ENCODE data around the gene HJV.

The HJV gene

GRCh38 chr1:146020058-146021049, 1.2 kb downstream of the HJV start:
- Histone ChIP-seq H3K4me3 (ENCODE audit: extremely low read depth, insufficient read depth, low read length, poor library complexity, severe bottlenecking) (no peak overlapping the region), H3K4me1 (ENCODE audit: control insufficient read depth, insufficient read depth, low read length, poor library complexity, severe bottlenecking) (peaks cover 14% of the 10 kb centered on the region), H3K27ac (ENCODE audit: low read depth, low read length, severe bottlenecking) (no peak overlapping the region), H3K36me3 (ENCODE audit: control insufficient read depth, insufficient read depth, low read length) (no peaks in the 10 kb centered on the region), H3K9me3 (ENCODE audit: control insufficient read depth, low read length) (no peaks in the 10 kb centered on the region)
- 100% methylated on average over 2 of the region's 4 CpGs for WGBS, 2 experiments (ENCODE audit: insufficient coverage in 2 of 2)

- H3K9me3 ChIP-seq (ENCODE audit: control insufficient read depth, low read length): no peaks in the 10 kb centered on the region
- H3K36me3 ChIP-seq (ENCODE audit: control insufficient read depth, insufficient read depth, low read length): no peaks in the 10 kb centered on the region
- no peak overlapping the region for H3K4me3 ChIP-seq (ENCODE audit: extremely low read depth, insufficient read depth, low read length, poor library complexity, severe bottlenecking)
- 38 to 58% methylated on average over 18 to 30 of the region's 43 CpGs for WGBS, 2 experiments (ENCODE audit: insufficient coverage in 2 of 2)
- H3K4me1 ChIP-seq (ENCODE audit: control insufficient read depth, insufficient read depth, low read length, poor library complexity, severe bottlenecking): peaks cover 11% of the 10 kb centered on the region
- no peak overlapping the region for H3K27ac ChIP-seq (ENCODE audit: low read depth, low read length, severe bottlenecking)
These were observed 2.1 kb downstream of the HJV start for GRCh38 chr1:146019231-146020057.

- no peaks in the 10 kb centered on the region for H3K36me3 ChIP-seq (ENCODE audit: control insufficient read depth, insufficient read depth, low read length)
- H3K9me3 ChIP-seq (ENCODE audit: control insufficient read depth, low read length): no peaks in the 10 kb centered on the region
- peaks cover 10% of the 10 kb centered on the region for H3K4me1 ChIP-seq (ENCODE audit: control insufficient read depth, insufficient read depth, low read length, poor library complexity, severe bottlenecking)
- WGBS, 2 experiments (ENCODE audit: insufficient coverage in 2 of 2): 90% methylated on average over 1 of the region's 1 CpG
- no peak overlapping the region for H3K27ac ChIP-seq (ENCODE audit: low read depth, low read length, severe bottlenecking)
- no peak overlapping the region for H3K4me3 ChIP-seq (ENCODE audit: extremely low read depth, insufficient read depth, low read length, poor library complexity, severe bottlenecking)
These were observed 4.6 kb downstream of the HJV start for GRCh38 chr1:146016891-146017290.

GRCh38 chr1:146013559-146013922, 8.0 kb downstream of the HJV start:
- no peak overlapping the region for H3K4me3 ChIP-seq (ENCODE audit: extremely low read depth, insufficient read depth, low read length, poor library complexity, severe bottlenecking)
- H3K9me3 ChIP-seq (ENCODE audit: control insufficient read depth, low read length): no peaks in the 10 kb centered on the region
- H3K4me1 ChIP-seq (ENCODE audit: control insufficient read depth, insufficient read depth, low read length, poor library complexity, severe bottlenecking): no peaks in the 10 kb centered on the region
- no peaks in the 10 kb centered on the region for H3K36me3 ChIP-seq (ENCODE audit: control insufficient read depth, insufficient read depth, low read length)
- no peak overlapping the region for H3K27ac ChIP-seq (ENCODE audit: low read depth, low read length, severe bottlenecking)
- WGBS, 2 experiments (ENCODE audit: insufficient coverage in 2 of 2): 90 to 93% methylated on average over 5 to 6 of the region's 6 CpGs

- Histone ChIP-seq H3K27ac (ENCODE audit: low read depth, low read length, severe bottlenecking) (no peak overlapping the region), H3K9me3 (ENCODE audit: control insufficient read depth, low read length) (no peaks in the 10 kb centered on the region), H3K4me3 (ENCODE audit: extremely low read depth, insufficient read depth, low read length, poor library complexity, severe bottlenecking) (no peak overlapping the region), H3K36me3 (ENCODE audit: control insufficient read depth, insufficient read depth, low read length) (no peaks in the 10 kb centered on the region), H3K4me1 (ENCODE audit: control insufficient read depth, insufficient read depth, low read length, poor library complexity, severe bottlenecking) (no peaks in the 10 kb centered on the region)
- WGBS, 2 experiments (ENCODE audit: insufficient coverage in 2 of 2): 33% methylated on average over 1 of the region's 4 CpGs; no CpG with 5 or more reads in 1 of the 2 experiments
These were observed 8.6 kb downstream of the HJV start for GRCh38 chr1:146012703-146013558.

- Histone ChIP-seq H3K27ac (ENCODE audit: low read depth, low read length, severe bottlenecking) (no peak overlapping the region), H3K4me3 (ENCODE audit: extremely low read depth, insufficient read depth, low read length, poor library complexity, severe bottlenecking) (no peak overlapping the region), H3K36me3 (ENCODE audit: control insufficient read depth, insufficient read depth, low read length) (no peaks in the 10 kb centered on the region), H3K9me3 (ENCODE audit: control insufficient read depth, low read length) (no peaks in the 10 kb centered on the region), H3K4me1 (ENCODE audit: control insufficient read depth, insufficient read depth, low read length, poor library complexity, severe bottlenecking) (peaks cover 4% of the 10 kb centered on the region)
- WGBS, 2 experiments (ENCODE audit: insufficient coverage in 2 of 2): 88 to 92% methylated on average over 8 of the region's 8 CpGs
These were observed 11.3 kb downstream of the HJV start for GRCh38 chr1:146010126-146010738.

GRCh38 chr1:146007489-146008133, 13.9 kb downstream of the HJV start:
- WGBS, 2 experiments (ENCODE audit: insufficient coverage in 2 of 2): 78 to 93% methylated on average over 2 to 3 of the region's 8 CpGs
- Histone ChIP-seq H3K4me3 (ENCODE audit: extremely low read depth, insufficient read depth, low read length, poor library complexity, severe bottlenecking) (no peak overlapping the region), H3K27ac (ENCODE audit: low read depth, low read length, severe bottlenecking) (no peak overlapping the region), H3K4me1 (ENCODE audit: control insufficient read depth, insufficient read depth, low read length, poor library complexity, severe bottlenecking) (peaks cover 4% of the 10 kb centered on the region), H3K9me3 (ENCODE audit: control insufficient read depth, low read length) (no peaks in the 10 kb centered on the region), H3K36me3 (ENCODE audit: control insufficient read depth, insufficient read depth, low read length) (no peaks in the 10 kb centered on the region)

GRCh38 chr1:146001709-146002108, 19.8 kb downstream of the HJV start:
- Histone ChIP-seq H3K9me3 (ENCODE audit: control insufficient read depth, low read length) (no peaks in the 10 kb centered on the region), H3K4me1 (ENCODE audit: control insufficient read depth, insufficient read depth, low read length, poor library complexity, severe bottlenecking) (peaks cover 12% of the 10 kb centered on the region), H3K36me3 (ENCODE audit: control insufficient read depth, insufficient read depth, low read length) (no peaks in the 10 kb centered on the region), H3K4me3 (ENCODE audit: extremely low read depth, insufficient read depth, low read length, poor library complexity, severe bottlenecking) (no peak overlapping the region), H3K27ac (ENCODE audit: low read depth, low read length, severe bottlenecking) (no peak overlapping the region)
- 100% methylated on average over 1 of the region's 2 CpGs; no CpG with 5 or more reads in 1 of the 2 experiments for WGBS, 2 experiments (ENCODE audit: insufficient coverage in 2 of 2)

GRCh38 chr1:145999321-146000024, 22.1 kb downstream of the HJV start:
- H3K27ac ChIP-seq (ENCODE audit: low read depth, low read length, severe bottlenecking): no peak overlapping the region
- peaks cover 12% of the 10 kb centered on the region for H3K36me3 ChIP-seq (ENCODE audit: control insufficient read depth, insufficient read depth, low read length)
- H3K9me3 ChIP-seq (ENCODE audit: control insufficient read depth, low read length): no peaks in the 10 kb centered on the region
- WGBS, 2 experiments (ENCODE audit: insufficient coverage in 2 of 2): 88 to 91% methylated on average over 4 of the region's 5 CpGs
- peaks cover 16% of the 10 kb centered on the region for H3K4me1 ChIP-seq (ENCODE audit: control insufficient read depth, insufficient read depth, low read length, poor library complexity, severe bottlenecking)
- H3K4me3 ChIP-seq (ENCODE audit: extremely low read depth, insufficient read depth, low read length, poor library complexity, severe bottlenecking): no peak overlapping the region
